SK-N-SH (cell line): ENCODE data around the gene C3orf20. TPM values are rescaled to one million over a fixed set of nuclear protein-coding genes. Genes with fewer than 3 reads are reported as not detected.
A peak's percentile ranks its signal among the peaks of the same experiment; 100 is the strongest.
"Not testable (repeated sequence)": the region's sequence is repeated elsewhere in the genome, so short reads cannot be mapped to it uniquely, and the experiment has no call there.

Experiments used
- CTCF ChIA-PET: fragments of 300-600, 350-600 bp; formaldehyde crosslinking; extraction: SDS; loops from one replicate; lab custom pipeline; 2021; lab: Yijun Ruan, JAX
- POLR2A ChIA-PET: fragments of 350-600 bp; sonication (Branson Sonifier 250); formaldehyde crosslinking; extraction: SDS; loops from one replicate; lab custom pipeline; 2020; ENCODE audit warnings: antibody characterized with exemption, inconsistent platforms; lab: Yijun Ruan, JAX
- DNase-seq: peaks from one replicate; pipeline ENCODE4 v3.0.0; 2012
- H2AFZ ChIP-seq: fragments of 200-600 bp; sonication (generic); 2 replicates; pipeline ENCODE4 v1.8.1; 2016; ENCODE audit warnings: antibody characterized with exemption, mild to moderate bottlenecking, low read depth
- H3F3A ChIP-seq: fragments of 200-600 bp; sonication (generic); replicated peaks from 2 replicates; pipeline ENCODE3; 2016; ENCODE audit warnings: antibody characterized with exemption, mild to moderate bottlenecking; ENCODE audit not compliant: insufficient read depth
- H3K27ac ChIP-seq, 2 experiments: fragments of 200-500 bp in 1 of 2; fragments of 200-600 bp in 1 of 2; sonication (Bioruptor generic) in 1 of 2; sonication (generic), shearing (Covaris generic) in 1 of 2; 2 replicates each; pipeline versions ENCODE4 v1.5.1 to v1.6.1; 2014 to 2016; ENCODE audit warnings: low read depth in 2 of 2, inconsistent platforms in 1 of 2, low read length in 1 of 2, mild to moderate bottlenecking in 1 of 2, mixed read lengths in 1 of 2
- H3K27me3 ChIP-seq: fragments of 200-600 bp; sonication (generic), shearing (Covaris generic); 2 replicates; pipeline ENCODE4 v1.6.1; 2016; ENCODE audit warnings: mixed run types; ENCODE audit not compliant: insufficient read depth
- H3K36me3 ChIP-seq, 2 experiments: fragments of 200-500 bp in 1 of 2; fragments of 200-600 bp in 1 of 2; sonication (Bioruptor generic) in 1 of 2; sonication (generic) in 1 of 2; replicated peaks in 1 of 2; 2 replicates each; pipeline versions ENCODE3 to v1.5.1; 2014 to 2016; ENCODE audit warnings: low read length in 1 of 2, mild to moderate bottlenecking in 1 of 2; ENCODE audit not compliant: insufficient read depth in 2 of 2, control insufficient read depth in 1 of 2
- H3K4me1 ChIP-seq, 2 experiments: fragments of 200-500 bp in 1 of 2; fragments of 200-600 bp in 1 of 2; sonication (Bioruptor generic) in 1 of 2; sonication (generic), shearing (Covaris generic) in 1 of 2; 2 replicates each; pipeline versions ENCODE4 v1.5.1 to v1.6.1; 2014 to 2016; ENCODE audit warnings: low read depth in 1 of 2, low read length in 1 of 2, mixed run types in 1 of 2; ENCODE audit not compliant: insufficient read depth in 2 of 2, control insufficient read depth in 1 of 2
- H3K4me2 ChIP-seq: fragments of 200-600 bp; sonication (generic), shearing (Covaris generic); 2 replicates; pipeline ENCODE4 v1.6.1; 2017; ENCODE audit warnings: mixed run types
- H3K4me3 ChIP-seq, 2 experiments: fragments of 200-500 bp in 1 of 2; fragments of 200-600 bp in 1 of 2; sonication (Bioruptor generic) in 1 of 2; sonication (generic), shearing (Covaris generic) in 1 of 2; 2 replicates each; pipeline versions ENCODE4 v1.5.1 to v1.8.1; 2014 to 2016; ENCODE audit warnings: low read depth in 2 of 2, inconsistent platforms in 1 of 2, low read length in 1 of 2, mild to moderate bottlenecking in 1 of 2, mixed read lengths in 1 of 2, moderate library complexity in 1 of 2
- H3K79me2 ChIP-seq: fragments of 200-600 bp; sonication (generic); 2 replicates; pipeline ENCODE4 v1.8.1; 2017; ENCODE audit warnings: mild to moderate bottlenecking; ENCODE audit not compliant: insufficient read depth
- H3K9ac ChIP-seq: fragments of 200-600 bp; sonication (generic); 2 replicates; pipeline ENCODE4 v1.6.1; 2017; ENCODE audit warnings: mixed run types
- H3K9me2 ChIP-seq: fragments of 200-600 bp; sonication (generic); 2 replicates; pipeline ENCODE4 v1.6.1; 2017; ENCODE audit warnings: mixed run types
- H3K9me3 ChIP-seq: fragments of 200-600 bp; sonication (generic); 2 replicates; pipeline ENCODE4 v1.6.1; 2017; ENCODE audit warnings: mixed run types, mild to moderate bottlenecking, moderate library complexity
- H4K20me1 ChIP-seq: fragments of 200-600 bp; sonication (generic); 2 replicates; pipeline ENCODE4 v1.6.1; 2017; ENCODE audit warnings: mild to moderate bottlenecking, mixed run types; ENCODE audit not compliant: insufficient read depth
- CHD2 ChIP-seq: fragments of 150-350 bp; IDR thresholded peaks from 2 replicates; pipeline ENCODE4 v1.6.1; 2018; ENCODE audit warnings: low read length; ENCODE audit not compliant: partially characterized antibody
- FOSL2 ChIP-seq: IDR thresholded peaks from 2 replicates; pipeline ENCODE4 v1.4.0; 2012; ENCODE audit warnings: low read depth, mild to moderate bottlenecking, moderate library complexity, borderline replicate concordance
- GABPA ChIP-seq: IDR thresholded peaks from 2 replicates; pipeline ENCODE4 v1.4.0; 2012; ENCODE audit warnings: low read depth, mild to moderate bottlenecking
- IRF3 ChIP-seq: fragments of 150-350 bp; IDR thresholded peaks from 2 replicates; pipeline ENCODE4 v1.6.1; 2016; ENCODE audit warnings: mild to moderate bottlenecking, low read depth, low read length
- JUND ChIP-seq: IDR thresholded peaks from 2 replicates; pipeline ENCODE4 v1.4.0; 2012
- MXI1 ChIP-seq: IDR thresholded peaks from 2 replicates; pipeline ENCODE4 v1.6.1; 2012; ENCODE audit warnings: mild to moderate bottlenecking, low read depth, low read length, improper control_type of control experiment
- NRF1 ChIP-seq: IDR thresholded peaks from 2 replicates; pipeline ENCODE4 v1.6.1; 2012; ENCODE audit warnings: low read depth, mild to moderate bottlenecking, low read length
- PBX3 ChIP-seq: IDR thresholded peaks from 2 replicates; pipeline ENCODE4; 2012
- RFX5 ChIP-seq: IDR thresholded peaks from 2 replicates; pipeline ENCODE4 v1.6.1; 2012; ENCODE audit warnings: mild to moderate bottlenecking, improper control_type of control experiment, low read length
- SIN3A ChIP-seq: IDR thresholded peaks from 2 replicates; pipeline ENCODE4 v1.6.1; 2012; ENCODE audit warnings: low read depth, mild to moderate bottlenecking, low read length, moderate library complexity, borderline replicate concordance
- TAF1 ChIP-seq: IDR thresholded peaks from 2 replicates; pipeline ENCODE4 v1.6.1; 2012; ENCODE audit warnings: low read depth, mild to moderate bottlenecking, low read length, moderate library complexity, borderline replicate concordance
- TCF12 ChIP-seq: IDR thresholded peaks from 2 replicates; pipeline ENCODE4 v1.4.0; 2012
- TEAD4 ChIP-seq: IDR thresholded peaks from 2 replicates; pipeline ENCODE4 v1.4.0; 2012; ENCODE audit warnings: mild to moderate bottlenecking, borderline replicate concordance; ENCODE audit not compliant: insufficient read depth
- USF1 ChIP-seq: IDR thresholded peaks from 2 replicates; pipeline ENCODE4 v1.4.0; 2012; ENCODE audit warnings: low read depth, borderline replicate concordance
- USF2 ChIP-seq: fragments of 150-350 bp; IDR thresholded peaks from 2 replicates; pipeline ENCODE4 v1.6.1; 2017; ENCODE audit warnings: antibody characterized with exemption, low read length, low read depth, borderline replicate concordance
- WGBS: methylation state at CpG from one replicate; pipeline ENCODE4 v1.1.6; 2017; ENCODE audit warnings: low lambda C conversion rate; 5-methylcytosine and 5-hydroxymethylcytosine counted together
- polyA plus RNA-seq, 3 experiments: library from polyadenylated mRNA; depleted of rRNA; stranded (reverse); fragments of >200 nt; gene quantifications; 2 replicates each; pipeline ENCODE4 v1.2.3, GENCODE V29; 2012

Gene C3orf20
- polyA plus RNA-seq, 1 of the 3 experiments (the other 2 are of a cell fraction) = not detected

GRCh38 chr3:14808502-14809266 is 133.7 kb downstream of the C3orf20 start:
- ChIA-PET POLR2A (no interaction called here), CTCF (no interaction called here)
- Histone ChIP-seq H3K9me2 (no peaks in the 10 kb centered on the region), H4K20me1 (no peaks in the 10 kb centered on the region), H3F3A (no peaks in the 10 kb centered on the region), H2AFZ (no peak overlapping the region), H3K9ac (no peak overlapping the region), H3K79me2 (no peaks in the 10 kb centered on the region), H3K27ac (no peak overlapping the region), H3K4me1 (peaks cover 0 to 5% of the 10 kb centered on the region in 2 experiments; a peak in 1 of 4 replicates), H3K4me2 (no peak overlapping the region), H3K4me3 (no peak overlapping the region), H3K27me3 (peaks cover 9% of the 10 kb centered on the region; the same call in 1 of the 2 replicates), H3K9me3 (no peaks in the 10 kb centered on the region), H3K36me3 (no peaks in the 10 kb centered on the region)
- no peak for DNase-seq
- TF ChIP-seq JUND (no peak), USF2 (no peak), USF1 (no peak), NRF1 (no peak)
- 38% methylated on average over 5 of the region's 5 CpGs for WGBS

- H3K4me3 ChIP-seq, H3K79me2 ChIP-seq, H4K20me1 ChIP-seq, H3K4me1 ChIP-seq, H3K9me3 ChIP-seq, H2AFZ ChIP-seq, H3K36me3 ChIP-seq, H3K9me2 ChIP-seq, H3K27ac ChIP-seq, DNase-seq, H3K4me2 ChIP-seq, H3K9ac ChIP-seq, POLR2A ChIA-PET, H3F3A ChIP-seq, CTCF ChIA-PET, H3K27me3 ChIP-seq: not testable (repeated sequence)
- WGBS = 75% methylated on average over 7 of the region's 9 CpGs
These were observed 134.7 kb downstream of the C3orf20 start for GRCh38 chr3:14809611-14810010.

- WGBS = 11% methylated on average over 41 of the region's 85 CpGs
- ChIA-PET POLR2A (no interaction called here), CTCF (interaction anchor here (1.0 kb wide), 1 partner anchor 12 kb away, joined by 3 read pairs; no protein-coding TSS in a partner anchor)
- Histone ChIP-seq H3K4me3 (no peak overlapping the region; a peak in 1 of 4 replicates), H3K79me2 (no peaks in the 10 kb centered on the region), H3K9ac (no peak overlapping the region), H3K27me3 (peaks cover 9% of the 10 kb centered on the region; the same call in 1 of the 2 replicates), H3K4me2 (no peak overlapping the region), H3K4me1 (peaks cover 0 to 5% of the 10 kb centered on the region in 2 experiments; a peak in 1 of 4 replicates), H2AFZ (no peak overlapping the region), H3F3A (no peaks in the 10 kb centered on the region), H3K27ac (no peak overlapping the region), H4K20me1 (no peaks in the 10 kb centered on the region), H3K9me3 (no peaks in the 10 kb centered on the region), H3K36me3 (no peaks in the 10 kb centered on the region), H3K9me2 (no peaks in the 10 kb centered on the region)
- peak; percentile 80 for DNase-seq
- TF ChIP-seq NRF1 (no peak), RFX5 (no peak), TCF12 (no peak), MXI1 (no peak), IRF3 (no peak), SIN3A (no peak), TEAD4 (no peak), TAF1 (no peak), PBX3 (no peak), FOSL2 (no peak), GABPA (no peak), CHD2 (no peak)
These were observed 135.3 kb downstream of the C3orf20 start for GRCh38 chr3:14810070-14810791.
